ENCODE data around the gene ABR. TPM values are rescaled to one million over a fixed set of nuclear protein-coding genes. Genes with fewer than 3 reads are reported as not detected.
A peak's percentile ranks its signal among the peaks of the same experiment; 100 is the strongest.

Gene ABR
- total and polyA plus RNA-seq, 8 donors = 59.0 to 187 (median 80.5) TPM

DNA sequence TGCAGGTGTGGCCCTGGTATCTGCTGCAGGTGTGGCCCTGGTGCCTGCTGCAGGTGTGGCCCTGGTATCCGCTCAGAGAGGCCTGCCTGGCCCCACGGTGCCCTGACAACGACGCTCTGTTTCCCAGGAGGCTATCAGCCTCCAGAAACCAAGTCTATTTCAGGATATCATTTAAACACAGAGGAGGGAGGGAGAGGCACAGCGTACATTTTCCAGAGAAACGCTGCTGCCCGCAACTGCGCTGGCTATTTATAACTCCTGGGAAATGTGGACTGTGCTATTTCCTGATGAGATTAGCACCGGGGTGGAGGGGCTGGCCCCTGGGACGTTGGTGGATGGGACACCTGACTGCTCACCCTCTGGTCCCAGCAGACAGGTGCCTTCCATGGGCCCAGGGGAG lies 160.3 kb downstream of the ABR start:
- Histone ChIP-seq H3K4me1 (peaks cover 0 to 13% of the 10 kb centered on the region in 2 donors), H3K9me3 (no peaks in the 10 kb centered on the region), H3K27ac (peak overlapping the region in 1 of 2 donors; percentile 13), H3K4me3 (no peak overlapping the region), H3K36me3 (peaks cover 0 to 60% of the 10 kb centered on the region in 2 donors), H3K27me3 (no peaks in the 10 kb centered on the region)
- ATAC-seq = no peak
- no peak for DNase-seq
- TF ChIP-seq, protein P1, sequence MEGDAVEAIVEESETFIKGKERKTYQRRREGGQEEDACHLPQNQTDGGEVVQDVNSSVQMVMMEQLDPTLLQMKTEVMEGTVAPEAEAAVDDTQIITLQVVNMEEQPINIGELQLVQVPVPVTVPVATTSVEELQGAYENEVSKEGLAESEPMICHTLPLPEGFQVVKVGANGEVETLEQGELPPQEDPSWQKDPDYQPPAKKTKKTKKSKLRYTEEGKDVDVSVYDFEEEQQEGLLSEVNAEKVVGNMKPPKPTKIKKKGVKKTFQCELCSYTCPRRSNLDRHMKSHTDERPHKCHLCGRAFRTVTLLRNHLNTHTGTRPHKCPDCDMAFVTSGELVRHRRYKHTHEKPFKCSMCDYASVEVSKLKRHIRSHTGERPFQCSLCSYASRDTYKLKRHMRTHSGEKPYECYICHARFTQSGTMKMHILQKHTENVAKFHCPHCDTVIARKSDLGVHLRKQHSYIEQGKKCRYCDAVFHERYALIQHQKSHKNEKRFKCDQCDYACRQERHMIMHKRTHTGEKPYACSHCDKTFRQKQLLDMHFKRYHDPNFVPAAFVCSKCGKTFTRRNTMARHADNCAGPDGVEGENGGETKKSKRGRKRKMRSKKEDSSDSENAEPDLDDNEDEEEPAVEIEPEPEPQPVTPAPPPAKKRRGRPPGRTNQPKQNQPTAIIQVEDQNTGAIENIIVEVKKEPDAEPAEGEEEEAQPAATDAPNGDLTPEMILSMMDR (IDR thresholded peaks at IDR 0.05) = no peak
- intact Hi-C loops (cut with DNase I) = no loop called here

GRCh38 chr17:1018547-1018946 lies 161.2 kb downstream of the ABR start:
- H3K27ac ChIP-seq = no peak overlapping the region
- H3K36me3 ChIP-seq = peaks cover 0 to 53% of the 10 kb centered on the region in 2 donors
- intact Hi-C loops (cut with DNase I) = no loop called here
- no peak for ATAC-seq
- no peaks in the 10 kb centered on the region for H3K27me3 ChIP-seq
- no peak overlapping the region for H3K4me3 ChIP-seq
- H3K4me1 ChIP-seq = peaks cover 0 to 13% of the 10 kb centered on the region in 2 donors
- TF ChIP-seq, protein P1 (IDR thresholded peaks at IDR 0.05) = no peak
- no peak for DNase-seq
- no peaks in the 10 kb centered on the region for H3K9me3 ChIP-seq

DNA sequence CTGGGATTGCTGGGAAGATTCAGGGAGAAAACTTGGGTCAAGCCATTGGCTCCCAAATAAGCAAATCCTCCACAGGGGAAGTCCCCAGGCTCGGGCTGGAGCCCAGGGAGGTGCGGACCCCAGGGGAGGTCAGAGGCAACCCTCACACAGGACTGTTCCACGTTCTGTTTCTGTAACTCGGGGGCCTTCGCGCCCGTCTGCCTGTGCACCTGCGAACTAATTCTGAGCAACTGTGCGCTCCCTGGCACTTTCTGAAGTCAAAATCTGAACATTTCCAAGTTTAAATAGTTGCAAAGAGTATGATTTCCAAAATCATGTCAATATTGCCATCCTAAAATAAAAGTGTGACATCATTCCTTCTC lies 166.1 kb downstream of the ABR start:
- intact Hi-C loops (cut with DNase I) = no loop called here
- H3K4me3 ChIP-seq = no peak overlapping the region
- DNase-seq (peak in 1 of 4 donors; percentile 40), ATAC-seq (no peak)
- H3K9me3 ChIP-seq = no peaks in the 10 kb centered on the region
- no peaks in the 10 kb centered on the region for H3K27me3 ChIP-seq
- H3K36me3 ChIP-seq = peaks cover 0 to 65% of the 10 kb centered on the region in 2 donors
- TF ChIP-seq, protein P1 (IDR thresholded peaks at IDR 0.05) = no peak
- no peak overlapping the region for H3K27ac ChIP-seq
- peaks cover 0 to under 1% of the 10 kb centered on the region in 2 donors for H3K4me1 ChIP-seq

- no peak for DNase-seq
- H3K9me3 ChIP-seq = no peaks in the 10 kb centered on the region
Observed at GRCh38 chr17:1012823-1013728, 166.7 kb downstream of the ABR start.

More at GRCh38 chr17:1012823-1013728, 166.7 kb downstream of the ABR start:
- no peaks in the 10 kb centered on the region for H3K27me3 ChIP-seq
- TF ChIP-seq, protein P1 (IDR thresholded peaks at IDR 0.05) = no peak
- no peak overlapping the region for H3K27ac ChIP-seq
- peaks cover 0 to 67% of the 10 kb centered on the region in 2 donors for H3K36me3 ChIP-seq
- no peak overlapping the region for H3K4me3 ChIP-seq
- ATAC-seq = no peak
- no peaks in the 10 kb centered on the region for H3K4me1 ChIP-seq
- intact Hi-C loops (cut with DNase I) = no loop called here
